Measurements from ENCODE around the gene FNIP2.
A peak's percentile ranks its signal among the peaks of the same experiment; 100 is the strongest.
"Not testable (repeated sequence)": the region's sequence is repeated elsewhere in the genome, so short reads cannot be mapped to it uniquely, and the experiment has no call there.

FNIP2 gene

GRCh38 chr4:158793430-158793829 is 24.6 kb downstream of the FNIP2 start:
- DNase-seq (ENCODE audit: low read depth): not testable (repeated sequence)

GRCh38 chr4:158796370-158797140 is 27.7 kb downstream of the FNIP2 start:
- DNase-seq (ENCODE audit: low read depth): peak; percentile 38

- DNase-seq (ENCODE audit: low read depth): no peak
Observed at GRCh38 chr4:158798062-158798461, 29.2 kb downstream of the FNIP2 start.

- no peak for DNase-seq (ENCODE audit: low read depth)
Observed at GRCh38 chr4:158799013-158799770, 30.4 kb downstream of the FNIP2 start.

- DNase-seq (ENCODE audit: low read depth): no peak
Observed at GRCh38 chr4:158799856-158800255, 31.0 kb downstream of the FNIP2 start.

- DNase-seq (ENCODE audit: low read depth): no peak
Observed at GRCh38 chr4:158801066-158801465, 32.2 kb downstream of the FNIP2 start.

- no peak for DNase-seq (ENCODE audit: low read depth)
Observed at GRCh38 chr4:158801677-158802076, 32.9 kb downstream of the FNIP2 start.

- DNase-seq (ENCODE audit: low read depth): no peak
Observed at GRCh38 chr4:158802914-158803313, 34.1 kb downstream of the FNIP2 start.

GRCh38 chr4:158805635-158806471 is 37.0 kb downstream of the FNIP2 start:
- no peak for DNase-seq (ENCODE audit: low read depth)

- DNase-seq (ENCODE audit: low read depth): no peak
Observed at GRCh38 chr4:158807691-158808090, 38.9 kb downstream of the FNIP2 start.

GRCh38 chr4:158808399-158808798 is 39.6 kb downstream of the FNIP2 start:
- DNase-seq (ENCODE audit: low read depth): no peak

GRCh38 chr4:158809208-158809607 is 40.4 kb downstream of the FNIP2 start:
- DNase-seq (ENCODE audit: low read depth): not testable (repeated sequence)

GRCh38 chr4:158809611-158810486 is 41.0 kb downstream of the FNIP2 start:
- DNase-seq (ENCODE audit: low read depth): peak; percentile 94

GRCh38 chr4:158810487-158811215 is 41.8 kb downstream of the FNIP2 start:
- DNase-seq (ENCODE audit: low read depth): peak; percentile 98

- DNase-seq (ENCODE audit: low read depth): no peak
Observed at GRCh38 chr4:158811216-158811540, 42.4 kb downstream of the FNIP2 start.

GRCh38 chr4:158811704-158812103 is 42.9 kb downstream of the FNIP2 start:
- no peak for DNase-seq (ENCODE audit: low read depth)

- no peak for DNase-seq (ENCODE audit: low read depth)
Observed at GRCh38 chr4:158812133-158812532, 43.3 kb downstream of the FNIP2 start.

GRCh38 chr4:158812543-158812942 is 43.7 kb downstream of the FNIP2 start:
- DNase-seq (ENCODE audit: low read depth): no peak

GRCh38 chr4:158813113-158813512 is 44.3 kb downstream of the FNIP2 start:
- DNase-seq (ENCODE audit: low read depth): no peak

GRCh38 chr4:158814207-158814606 is 45.4 kb downstream of the FNIP2 start:
- no peak for DNase-seq (ENCODE audit: low read depth)

All from GM04504 (cell line).